Measurements from ENCODE around the gene PNCK.

The PNCK gene

GRCh38 chrX:153626863-153627674 lies 46.5 kb downstream of the PNCK start:
- DNase-seq, result no peak

DNA sequence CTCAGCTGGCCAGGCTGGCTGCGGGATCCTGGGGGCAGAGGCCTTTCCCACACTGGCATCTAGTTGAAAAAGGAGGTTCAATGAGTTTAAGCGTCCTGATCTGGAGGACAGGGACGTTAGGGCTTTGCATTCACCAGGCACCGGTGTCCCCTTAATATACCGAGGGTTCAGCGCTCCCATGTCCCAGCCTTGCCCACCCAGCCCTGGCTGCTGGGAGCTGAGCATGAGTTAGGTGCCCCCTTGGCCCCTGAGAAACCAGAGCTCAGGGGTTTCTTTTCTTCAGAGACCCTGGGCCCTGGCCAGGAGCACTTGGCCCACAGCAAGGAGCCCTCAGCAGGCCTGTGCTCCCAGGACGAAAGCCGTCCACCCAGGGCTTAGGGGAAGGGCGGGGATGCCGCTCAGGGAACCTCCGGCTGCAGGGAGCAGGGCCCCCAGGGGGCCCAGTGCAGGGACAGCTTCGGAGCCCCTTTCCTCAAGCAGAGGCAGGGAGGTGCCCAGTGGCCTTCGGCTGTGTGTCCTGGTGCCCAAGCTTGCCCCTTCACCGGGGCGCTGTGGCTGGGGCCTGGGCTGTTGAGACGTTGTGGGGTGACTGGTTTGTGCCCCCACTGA lies 47.5 kb downstream of the PNCK start:
- DNase-seq, result no peak

- no peak for DNase-seq
These were observed 48.2 kb downstream of the PNCK start for GRCh38 chrX:153625271-153626024.

DNA sequence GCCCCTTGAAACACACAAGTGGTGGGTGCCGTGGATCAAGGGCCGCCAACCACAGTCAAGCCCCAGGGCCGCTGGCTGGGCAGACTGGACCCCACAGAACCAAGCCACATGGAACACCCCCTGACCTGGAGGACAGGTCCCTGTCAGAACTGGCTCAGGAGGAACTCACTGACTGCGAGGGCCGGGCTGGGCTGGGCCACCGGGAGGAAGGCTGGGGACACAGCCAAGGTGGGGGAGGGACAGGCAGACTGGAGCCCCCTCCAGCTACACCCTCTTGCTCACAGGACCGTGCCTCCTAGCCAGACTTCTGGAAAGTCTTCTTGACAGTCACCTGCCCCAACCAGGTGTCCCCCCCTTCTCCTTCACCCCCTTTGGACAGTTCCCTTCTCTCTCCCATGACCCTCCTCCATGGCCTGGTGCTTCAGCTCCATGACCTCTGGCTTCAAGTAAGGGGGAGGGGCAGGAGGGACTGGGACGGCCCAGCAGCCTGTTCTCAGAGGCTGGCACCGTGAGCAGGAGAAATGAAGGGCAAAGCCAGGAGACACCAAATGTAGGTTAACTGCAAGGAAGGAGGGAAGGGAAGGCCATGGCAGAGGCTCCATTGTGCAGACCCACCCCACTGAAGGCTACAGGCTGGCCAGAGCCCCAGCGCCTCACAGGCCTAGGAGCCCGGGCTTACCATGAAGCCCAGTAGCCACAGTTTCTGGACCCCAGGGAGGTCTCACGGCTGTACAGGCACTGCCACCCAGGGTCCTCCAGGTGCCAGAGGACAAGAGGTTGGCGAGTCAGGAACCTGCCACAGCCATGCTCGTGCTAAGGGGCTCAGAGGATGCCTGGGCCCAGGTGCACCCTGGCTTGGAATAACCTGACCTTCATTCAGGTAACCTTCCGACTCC lies 49.2 kb downstream of the PNCK start:
- DNase-seq, result no peak

GRCh38 chrX:153623310-153624029 lies 50.1 kb downstream of the PNCK start:
- no peak for DNase-seq

DNA sequence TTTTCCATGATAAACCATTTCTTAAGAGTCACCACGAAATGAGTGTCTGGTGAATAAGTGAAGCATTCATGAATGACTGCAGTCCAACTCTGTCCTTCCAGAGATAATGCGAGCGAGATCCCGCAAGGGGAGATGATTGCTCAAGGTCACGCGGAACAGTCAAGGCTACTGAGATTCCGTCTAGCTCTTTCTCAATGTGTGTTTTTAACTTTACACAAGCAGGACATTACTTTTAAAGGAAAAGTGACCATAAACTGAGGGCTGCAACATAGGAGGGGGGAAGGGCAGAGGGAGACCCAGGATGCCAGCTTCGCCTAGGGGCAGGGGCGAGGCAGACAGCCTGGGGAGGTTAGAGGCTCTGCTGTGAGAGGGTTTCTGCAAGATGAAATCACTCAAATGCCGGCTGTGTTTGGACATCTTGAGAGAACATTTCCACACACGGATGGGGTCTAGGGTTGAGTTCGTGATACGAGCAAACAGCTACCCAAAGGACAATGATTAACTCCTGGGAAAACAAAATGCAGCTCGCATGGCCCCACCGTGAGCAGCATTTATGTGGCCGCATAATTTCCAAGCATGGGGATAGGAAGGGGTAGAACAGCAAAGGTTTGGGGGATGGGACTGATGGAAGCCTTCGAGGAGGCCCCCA lies 50.8 kb downstream of the PNCK start:
- DNase-seq, result no peak

- no peak for DNase-seq
These were observed 51.5 kb downstream of the PNCK start for GRCh38 chrX:153621949-153622598.

- no peak for DNase-seq
These were observed 53.0 kb downstream of the PNCK start for GRCh38 chrX:153620576-153620975.

Measured in activated CD8-positive, alpha-beta memory T cell treated with anti-CD3 and anti-CD28 coated beads, Interleukin-2, amount 50 U/mL, for 48 hours (primary cell).